HG03064 (cell line): ENCODE results near the gene NPHP1.
A peak's percentile ranks its signal among the peaks of the same experiment; 100 is the strongest.
"Not testable (repeated sequence)": the region's sequence is repeated elsewhere in the genome, so short reads cannot be mapped to it uniquely, and the experiment has no call there.

Experiments used
- ATAC-seq: cut with Tn5 transposase; IDR thresholded peaks from one replicate; pipeline ENCODE4 v1.9.1; 2021; ENCODE audit warnings: low read depth; ENCODE audit not compliant: unreplicated experiment

The NPHP1 gene

DNA sequence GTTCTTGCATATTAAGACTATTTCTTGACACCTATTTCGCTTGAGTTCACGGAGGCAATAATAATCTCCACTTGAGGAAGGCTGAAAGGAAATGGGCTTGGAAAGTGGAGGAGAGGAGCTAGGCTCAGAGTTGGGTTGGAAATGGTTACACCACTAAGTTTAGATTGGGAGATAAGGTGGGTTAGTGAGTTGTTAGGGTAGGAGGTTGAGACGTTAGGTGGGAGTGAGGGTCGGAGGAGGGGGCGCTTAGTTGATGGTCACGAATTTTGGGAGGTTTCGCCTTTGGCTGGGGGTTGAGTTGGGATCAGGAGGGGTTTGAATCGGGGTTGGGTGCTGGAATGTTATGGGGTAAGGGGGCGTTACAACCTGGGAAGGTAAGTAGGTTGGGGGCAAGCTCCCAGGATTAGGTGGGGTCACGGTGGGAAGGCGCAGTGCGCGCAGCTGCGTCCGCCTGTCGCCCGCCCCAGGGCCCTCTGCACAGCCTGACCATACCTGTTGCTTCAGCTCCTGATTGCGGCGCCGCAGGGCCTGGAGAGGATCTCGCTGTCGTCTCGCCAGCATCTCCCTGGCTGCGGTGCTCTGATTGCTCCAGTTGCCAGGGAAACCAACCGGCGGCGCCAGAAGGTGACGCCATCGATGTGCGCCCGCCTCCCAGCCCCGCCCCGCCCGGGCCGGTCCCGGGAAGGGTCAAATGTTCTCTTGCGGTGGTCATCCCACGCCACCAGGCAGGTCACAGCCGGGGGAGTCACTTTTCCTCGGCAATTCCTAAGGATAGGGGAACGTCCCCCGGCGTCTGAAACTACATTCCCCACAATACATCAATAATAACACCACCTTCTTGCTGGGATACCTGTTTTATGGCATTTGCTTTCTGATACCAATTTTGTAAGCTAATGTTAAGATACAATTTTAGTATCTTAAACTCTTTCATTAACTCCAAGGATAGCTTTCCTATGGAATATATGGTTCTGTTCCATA is at the start of gene NPHP1:
NPHP1 (minus strand) TSS at position 606 of the 978 bp plus-strand sequence; CDS start at position 561, 45 bp downstream.
- ATAC-seq = peak; percentile 88

DNA sequence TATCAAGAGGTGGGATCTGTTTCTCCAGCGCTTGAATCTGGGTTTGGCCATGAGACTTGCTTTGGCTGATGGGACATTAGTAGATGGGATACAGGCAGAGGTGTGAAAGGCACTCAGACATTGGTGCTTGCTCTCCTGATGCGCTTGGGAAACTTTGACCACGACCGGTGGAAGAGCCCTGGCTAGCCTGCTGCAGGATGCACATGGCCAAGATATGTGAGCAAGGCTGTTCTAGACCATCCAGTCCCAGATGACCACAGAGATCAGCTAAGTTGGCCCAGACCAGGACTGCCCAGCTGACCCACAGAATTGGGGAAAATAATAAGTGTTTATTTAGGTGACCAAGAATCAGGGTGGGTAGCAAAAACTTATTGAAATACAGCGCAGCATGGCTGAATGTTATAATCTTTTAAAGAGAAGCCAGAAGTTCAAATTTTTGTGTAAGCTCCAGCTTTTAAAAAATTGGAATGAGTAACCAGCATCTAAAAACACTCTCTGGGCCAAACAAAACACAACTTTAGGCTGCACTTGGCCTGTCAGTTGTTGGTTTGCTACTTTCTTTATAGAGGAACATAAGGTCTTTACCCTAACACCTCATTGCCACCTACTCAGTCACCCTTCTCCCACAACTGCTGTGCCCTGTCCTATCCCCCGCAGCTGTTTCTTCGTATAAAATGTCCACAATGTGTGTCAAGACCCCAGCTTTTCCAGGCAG is 43.4 kb upstream of the NPHP1 start:
- not testable (repeated sequence) for ATAC-seq

GRCh38 chr2:110245488-110246435 is 40.9 kb upstream of the NPHP1 start:
- not testable (repeated sequence) for ATAC-seq

DNA sequence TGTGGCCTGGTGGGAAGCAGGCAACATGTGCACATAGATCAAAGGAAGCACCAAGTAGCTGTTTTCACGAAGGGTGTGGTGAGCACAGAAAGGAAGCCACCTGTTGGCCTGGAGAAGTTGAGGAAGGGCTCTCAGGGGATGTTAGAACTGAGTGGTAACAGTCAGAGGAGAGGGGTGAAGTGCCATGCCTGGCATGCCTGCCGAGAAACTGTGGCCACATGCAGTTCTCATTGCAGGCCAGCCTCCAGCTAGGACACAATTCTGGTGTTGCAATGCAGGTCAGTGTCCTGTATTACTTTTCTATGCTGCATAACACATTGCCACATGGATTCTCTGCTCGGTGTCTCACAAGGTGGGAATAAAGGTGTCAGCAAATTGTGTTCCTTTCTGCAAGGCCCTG is 38.5 kb upstream of the NPHP1 start:
- not testable (repeated sequence) for ATAC-seq

- ATAC-seq = not testable (repeated sequence)
These were observed 29.7 kb upstream of the NPHP1 start for GRCh38 chr2:110234514-110234913.

DNA sequence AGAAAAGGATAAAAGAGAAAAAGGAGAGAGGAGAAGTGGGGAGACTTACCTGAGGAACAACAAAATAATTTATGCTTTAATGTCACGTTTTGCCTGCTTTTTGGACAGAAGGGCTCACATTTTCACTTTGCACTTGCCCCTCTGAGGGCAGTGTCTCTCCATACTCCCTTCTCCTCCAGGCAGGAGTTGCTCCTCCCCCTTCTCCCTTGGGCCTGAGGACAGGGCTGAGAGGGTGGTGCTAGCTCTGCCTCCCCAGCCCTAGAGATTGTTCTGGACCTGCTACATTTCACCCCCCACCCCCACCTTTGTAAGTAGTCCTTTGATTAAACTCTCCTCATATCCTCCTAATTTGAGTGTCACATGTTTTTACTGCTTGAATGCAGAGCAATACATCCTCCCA is 25.1 kb upstream of the NPHP1 start:
- ATAC-seq = not testable (repeated sequence)

DNA sequence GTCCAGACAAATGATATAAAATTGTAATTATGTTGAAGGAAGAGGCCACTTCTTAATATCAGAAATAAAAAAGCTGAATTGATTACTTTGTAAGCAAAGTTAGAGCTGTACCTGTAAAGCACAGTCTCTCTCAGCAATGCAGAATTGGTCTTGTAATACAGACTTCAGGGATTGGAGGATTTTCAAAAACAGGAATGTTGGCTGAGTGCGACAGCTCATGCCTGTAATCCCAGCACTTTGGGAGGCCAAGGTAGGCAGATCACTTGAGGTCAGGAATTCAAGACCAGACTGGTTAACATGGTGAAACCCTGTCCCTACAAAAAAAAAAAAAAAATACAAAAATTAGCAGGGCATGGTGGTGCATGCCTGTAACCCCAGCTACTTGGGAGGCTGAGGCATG is 17.8 kb upstream of the NPHP1 start:
- ATAC-seq = not testable (repeated sequence)

DNA sequence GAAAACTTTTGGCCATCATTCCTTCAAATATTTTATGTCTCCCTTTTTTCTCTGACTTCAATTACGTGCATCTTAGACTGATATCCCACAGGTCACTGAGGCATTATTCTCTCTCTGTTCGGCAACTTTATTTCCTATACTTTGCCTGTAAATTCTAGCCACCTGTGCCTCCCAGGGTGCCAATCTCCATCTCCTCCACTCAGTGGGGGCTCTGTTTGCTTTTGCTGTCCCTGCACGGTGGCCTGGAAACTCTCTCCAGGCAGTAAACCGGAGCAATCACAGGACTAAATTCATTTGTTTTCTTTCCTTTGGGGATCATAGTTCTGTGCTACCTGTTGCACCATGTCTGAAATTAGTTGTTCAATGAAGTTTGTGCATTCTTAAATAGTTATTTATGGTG is 17.1 kb upstream of the NPHP1 start:
- ATAC-seq = no peak

DNA sequence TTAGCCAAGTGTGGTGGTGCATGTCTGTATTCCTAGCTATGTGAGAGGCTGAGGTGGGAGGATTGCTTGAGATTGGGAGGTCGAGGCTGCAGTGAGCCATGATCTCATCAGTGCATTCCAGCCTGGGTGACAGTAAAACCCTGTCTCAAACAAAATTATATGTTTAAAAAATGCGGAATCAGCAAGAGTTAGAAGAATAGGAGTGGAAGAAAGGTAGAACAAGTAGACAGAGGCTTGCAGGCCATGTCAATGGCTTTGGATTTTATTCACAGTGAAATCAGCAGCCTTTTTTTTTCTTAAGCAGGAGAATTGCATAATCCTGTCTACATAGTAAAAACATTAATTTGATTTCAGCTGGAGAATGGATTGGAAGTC is 15.4 kb upstream of the NPHP1 start:
- no peak for ATAC-seq

- ATAC-seq = no peak
These were observed 14.8 kb upstream of the NPHP1 start for GRCh38 chr2:110219496-110220189.

- not testable (repeated sequence) for ATAC-seq
These were observed 14.1 kb upstream of the NPHP1 start for GRCh38 chr2:110218889-110219288.

- ATAC-seq = no peak
These were observed 12.0 kb upstream of the NPHP1 start for GRCh38 chr2:110216803-110217202.

- ATAC-seq = no peak
These were observed 11.4 kb upstream of the NPHP1 start for GRCh38 chr2:110216199-110216598.

DNA sequence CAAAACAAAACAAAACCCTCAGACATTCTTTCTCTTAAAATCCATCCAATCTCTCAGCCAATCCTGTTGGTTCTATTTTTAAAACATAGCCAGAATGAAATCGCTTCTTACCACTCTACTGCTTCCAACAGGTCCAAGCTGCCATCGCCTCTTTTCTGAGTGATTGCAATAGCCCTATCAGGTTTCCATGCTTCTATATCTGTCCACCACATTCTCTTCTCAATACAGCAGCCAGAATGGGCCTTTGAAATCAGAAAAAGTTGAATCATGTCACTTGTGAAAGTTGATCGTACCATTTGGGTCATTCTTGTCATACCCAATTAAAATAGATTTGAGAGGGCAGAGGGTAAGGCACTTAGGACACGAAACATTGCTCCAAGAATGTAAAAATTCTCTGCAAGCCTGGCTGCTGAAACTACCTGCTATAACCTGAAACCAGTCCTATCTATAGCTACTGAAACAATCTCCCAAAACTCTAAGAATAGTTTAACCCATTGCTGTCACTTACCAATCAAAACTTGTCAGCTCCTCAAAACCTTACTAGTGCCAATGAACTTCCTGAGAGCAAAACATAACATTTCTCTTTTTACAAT is 10.8 kb upstream of the NPHP1 start:
- no peak for ATAC-seq

GRCh38 chr2:110215091-110215490 is 10.3 kb upstream of the NPHP1 start:
- ATAC-seq = no peak

DNA sequence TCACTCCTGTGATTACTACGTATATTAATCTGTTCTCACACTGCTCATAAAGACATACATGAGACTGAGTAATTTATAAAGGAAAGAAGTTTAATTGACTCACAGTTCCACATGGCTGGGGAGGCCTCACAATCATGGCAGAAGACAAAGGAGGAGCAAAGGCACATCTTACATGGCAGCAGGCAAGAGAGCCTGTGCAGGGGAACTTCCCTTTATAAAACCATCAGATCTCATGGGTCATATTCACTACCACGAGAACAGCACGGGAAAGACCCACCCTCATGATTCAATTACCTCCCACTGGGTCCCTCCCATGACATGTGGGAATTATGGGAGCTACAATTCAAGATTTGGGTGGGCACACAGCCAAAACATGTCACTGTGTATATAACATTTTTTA is 8.7 kb upstream of the NPHP1 start:
- not testable (repeated sequence) for ATAC-seq

DNA sequence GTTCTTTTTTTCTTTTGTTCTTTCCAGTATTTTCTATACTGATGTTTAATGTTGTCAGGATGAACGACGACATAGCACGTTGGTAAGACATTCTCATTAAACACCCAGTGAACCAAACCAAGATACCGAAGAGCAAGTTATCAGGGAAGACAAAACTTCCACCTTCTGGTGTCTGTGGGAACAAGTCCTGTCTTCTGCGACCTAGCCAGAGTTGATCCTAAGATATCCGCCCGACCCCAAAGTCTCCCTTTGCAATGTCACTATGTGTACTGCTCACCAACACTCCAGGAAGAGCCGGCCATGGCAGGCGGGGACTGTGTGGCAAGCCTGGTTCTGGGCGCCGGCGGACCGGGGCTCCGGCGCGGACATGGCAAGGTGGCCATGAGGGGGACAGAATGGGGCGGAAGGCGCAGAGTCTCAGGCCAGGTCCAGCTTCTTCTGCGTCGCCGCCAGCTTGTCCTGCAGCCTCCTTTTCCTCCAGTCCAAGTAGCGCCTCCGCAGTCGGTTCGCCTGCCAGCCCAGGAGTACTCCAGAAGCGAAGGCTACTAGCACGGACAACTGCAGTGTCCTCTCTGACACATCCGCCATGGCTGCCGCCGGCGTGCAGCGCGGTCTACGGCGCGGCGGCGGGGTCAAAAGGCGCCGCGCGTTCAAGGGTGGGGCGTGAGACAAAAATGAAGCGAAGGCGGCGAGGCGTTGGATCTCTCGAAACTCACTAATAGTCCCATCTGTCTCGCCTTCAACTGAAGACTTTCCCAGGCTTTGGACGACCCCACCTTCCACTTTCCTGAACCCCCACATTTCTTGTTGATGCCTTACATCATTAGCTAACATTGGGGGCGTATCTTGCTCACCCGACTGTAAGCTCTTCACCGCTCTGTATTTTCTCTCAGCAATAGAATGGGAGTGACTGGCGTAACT is 7.4 kb upstream of the NPHP1 start, which contains the start of gene MTLN:
MTLN (minus strand) TSS at position 610 of the 921 bp plus-strand sequence; CDS start at position 588, 22 bp downstream.
- peak; percentile 94 for ATAC-seq
